ENCODE measurements around the gene KCND2. TPM values are rescaled to one million over a fixed set of nuclear protein-coding genes. Genes with fewer than 3 reads are reported as not detected.

The KCND2 gene
- total RNA-seq, 1 experiment from 2014 or later, result not detected

- Histone ChIP-seq H3K27ac (ENCODE audit: low read length) (no peak overlapping the region), H3K27me3 (ENCODE audit: control insufficient read depth, insufficient read depth, low read length) (no peaks in the 10 kb centered on the region), H3K9me3 (ENCODE audit: control insufficient read depth, insufficient read depth, low read depth, low read length) (peaks cover under 1% of the 10 kb centered on the region; the same call in 1 of the 2 replicates), H3K36me3 (ENCODE audit: control insufficient read depth, insufficient read depth, low read length) (no peaks in the 10 kb centered on the region), H3K4me1 (ENCODE audit: control insufficient read depth, insufficient read depth, low read length) (no peaks in the 10 kb centered on the region), H3K4me3 (ENCODE audit: low read depth in 2 of 2, low read length in 2 of 2) (no peak overlapping the region)
- ATAC-seq (no peak), DNase-seq (ENCODE audit: low read depth, low spot score) (no peak)
- TF ChIP-seq SIN3A (IDR thresholded peaks at IDR 0.05; ENCODE audit: borderline replicate concordance, insufficient read depth, low read depth, low read length) (no peak), REST (IDR thresholded peaks at IDR 0.05; ENCODE audit: insufficient read depth in 1 of 2, low read depth in 2 of 2, low read length in 1 of 2) (no peak), TCF7L2 (IDR thresholded peaks at IDR 0.05; ENCODE audit: low read depth, low read length) (no peak)
- in situ Hi-C loops (cut with HindIII; ENCODE audit: low pct_unique_long_range_greater_than_20kb, low sequenced_read_pairs) (no loop called here), intact Hi-C loops (cut with micrococcal nuclease; ENCODE audit: unreplicated experiment) (no loop called here)
- no TSS peak for BruUV-seq (replicated peaks)
- CTCF ChIA-PET, result no interaction called here
- POLR2A ChIA-PET, result interaction anchor here (0.7 kb wide), 1 partner anchor 180 kb away, joined by 3 read pairs; no protein-coding TSS in a partner anchor
Observed at GRCh38 chr7:120254845-120255244, 18.1 kb upstream of the KCND2 start.

GRCh38 chr7:120256344-120257070 lies 16.5 kb upstream of the KCND2 start:
- Histone ChIP-seq H3K4me1 (ENCODE audit: control insufficient read depth, insufficient read depth, low read length) (no peaks in the 10 kb centered on the region), H3K27me3 (ENCODE audit: control insufficient read depth, insufficient read depth, low read length) (no peaks in the 10 kb centered on the region), H3K27ac (ENCODE audit: low read length) (no peak overlapping the region), H3K36me3 (ENCODE audit: control insufficient read depth, insufficient read depth, low read length) (no peaks in the 10 kb centered on the region), H3K9me3 (ENCODE audit: control insufficient read depth, insufficient read depth, low read depth, low read length) (no peaks in the 10 kb centered on the region), H3K4me3 (ENCODE audit: low read depth in 2 of 2, low read length in 2 of 2) (no peak overlapping the region)
- ChIA-PET POLR2A (no interaction called here), CTCF (no interaction called here)
- intact Hi-C loops (cut with micrococcal nuclease; ENCODE audit: unreplicated experiment), result no loop called here
- TF ChIP-seq TCF7L2 (IDR thresholded peaks at IDR 0.05; ENCODE audit: low read depth, low read length) (no peak), REST (IDR thresholded peaks at IDR 0.05; ENCODE audit: insufficient read depth in 1 of 2, low read depth in 2 of 2, low read length in 1 of 2) (no peak)
- in situ Hi-C loops (cut with HindIII; ENCODE audit: low pct_unique_long_range_greater_than_20kb, low sequenced_read_pairs), result no loop called here
- no peak for ATAC-seq
- no peak for DNase-seq (ENCODE audit: low read depth, low spot score)
- no TSS peak for BruUV-seq (replicated peaks)

- in situ Hi-C loops (cut with HindIII; ENCODE audit: low pct_unique_long_range_greater_than_20kb, low sequenced_read_pairs), result no loop called here
- ATAC-seq (no peak), DNase-seq (ENCODE audit: low read depth, low spot score) (no peak)
- no peaks in the 10 kb centered on the region for H3K27me3 ChIP-seq (ENCODE audit: control insufficient read depth, insufficient read depth, low read length)
- H3K4me3 ChIP-seq (ENCODE audit: low read depth in 2 of 2, low read length in 2 of 2), result no peak overlapping the region
- ChIA-PET CTCF (no interaction called here), POLR2A (interaction anchor here (0.6 kb wide), 1 partner anchor 970 kb away, joined by 3 read pairs; no protein-coding TSS in a partner anchor)
- no peak for TF ChIP-seq CTCF (IDR thresholded peaks at IDR 0.05)
- no peak for TF ChIP-seq POLR2AphosphoS5 (IDR thresholded peaks at IDR 0.05; ENCODE audit: low read depth, low read length)
- no peak for TF ChIP-seq REST (IDR thresholded peaks at IDR 0.05; ENCODE audit: insufficient read depth in 1 of 2, low read depth in 2 of 2, low read length in 1 of 2)
- TF ChIP-seq SIN3A (IDR thresholded peaks at IDR 0.05; ENCODE audit: borderline replicate concordance, insufficient read depth, low read depth, low read length), result no peak
- TF ChIP-seq TCF7L2 (IDR thresholded peaks at IDR 0.05; ENCODE audit: low read depth, low read length), result no peak
- no TSS peak for BruUV-seq (replicated peaks)
- no peaks in the 10 kb centered on the region for H3K36me3 ChIP-seq (ENCODE audit: control insufficient read depth, insufficient read depth, low read length)
- H3K27ac ChIP-seq (ENCODE audit: low read length), result no peak overlapping the region
- H3K9me3 ChIP-seq (ENCODE audit: control insufficient read depth, insufficient read depth, low read depth, low read length), result no peaks in the 10 kb centered on the region
- no peaks in the 10 kb centered on the region for H3K4me1 ChIP-seq (ENCODE audit: control insufficient read depth, insufficient read depth, low read length)
- intact Hi-C loops (cut with micrococcal nuclease; ENCODE audit: unreplicated experiment), result no loop called here
Observed at GRCh38 chr7:120259386-120259785, 13.6 kb upstream of the KCND2 start.

Data from Panc1 (cell line).